K562 (cell line): Measurements from ENCODE around the gene PDRG1.

Experiments used
- GABPA ChIP-seq: fragments of 200-800 bp; sonication (Bioruptor generic); conservative IDR thresholded peaks from 2 replicates; pipeline ENCODE4 v1.6.1; 2016; ENCODE audit warnings: low read depth, missing genetic modification characterization, missing compliant biosample characterization
- NFIC ChIP-seq: fragments of 450-650 bp; IDR thresholded peaks from 2 replicates; pipeline ENCODE4 v1.6.1; 2017; ENCODE audit warnings: mild to moderate bottlenecking, inconsistent platforms
- NR2F6 ChIP-seq: fragments of 450-650 bp; formaldehyde crosslinking; IDR thresholded peaks from 2 replicates; pipeline ENCODE4 v1.4.0; 2020; ENCODE audit warnings: mild to moderate bottlenecking
- POLR2A ChIP-seq: fragments of 450-650 bp; conservative IDR thresholded peaks from 2 replicates; pipeline ENCODE4 v1.6.1; 2016
- RHOXF2B ChIP-seq: fragments of 250-450 bp; sonication (Bioruptor Pico); conservative IDR thresholded peaks from 2 replicates; pipeline ENCODE4 v1.5.1; 2021
- SMARCC2 ChIP-seq: fragments of 450-650 bp; IDR thresholded peaks from 2 replicates; pipeline ENCODE4 v1.6.1; 2017; ENCODE audit warnings: antibody characterized with exemption, moderate library complexity, mild to moderate bottlenecking, low read depth
- TAF1 ChIP-seq: IDR thresholded peaks from 2 replicates; pipeline ENCODE4 v1.6.1; 2011; ENCODE audit warnings: mild to moderate bottlenecking, low read length, moderate library complexity; ENCODE audit not compliant: insufficient read depth, control insufficient read depth, severe bottlenecking; ENCODE audit errors: extremely low read depth
- YBX1 ChIP-seq: fragments of 450-650 bp; IDR thresholded peaks from 2 replicates; pipeline ENCODE4 v1.7.1; 2016; ENCODE audit warnings: mild to moderate bottlenecking
- ZNF766 ChIP-seq: fragments of 200-800 bp; sonication (Bioruptor generic); conservative IDR thresholded peaks from 2 replicates; pipeline ENCODE4 v1.6.1; 2016; ENCODE audit warnings: missing genetic modification characterization, missing compliant biosample characterization
- TF ChIP-seq, protein P1 (sequence below), 3 experiments: IDR thresholded peaks in 2 of 3; conservative IDR thresholded peaks in 1 of 3; 2 replicates each; pipeline ENCODE4 v1.5.1; 2011 to 2012; ENCODE audit warnings: low read length in 3 of 3, mild to moderate bottlenecking in 3 of 3, control low read depth in 2 of 3, improper control_type of control experiment in 1 of 3, inconsistent platforms in 1 of 3, low read depth in 1 of 3, mixed read lengths in 1 of 3, moderate library complexity in 1 of 3; ENCODE audit not compliant: insufficient read depth in 2 of 3
- TF ChIP-seq, protein P2 (sequence below): fragments of 250-450 bp; sonication (Bioruptor Pico); IDR thresholded peaks from 2 replicates; pipeline ENCODE4 v1.4.0; 2020; ENCODE audit warnings: mild to moderate bottlenecking
- TF ChIP-seq, protein P3 (sequence below), 2 experiments: fragments of 450-650 bp; IDR thresholded peaks; 2 replicates each; pipeline ENCODE4 v1.6.1; 2016; ENCODE audit warnings: mild to moderate bottlenecking in 2 of 2, borderline replicate concordance in 1 of 2, low read depth in 1 of 2, moderate library complexity in 1 of 2

DNA sequence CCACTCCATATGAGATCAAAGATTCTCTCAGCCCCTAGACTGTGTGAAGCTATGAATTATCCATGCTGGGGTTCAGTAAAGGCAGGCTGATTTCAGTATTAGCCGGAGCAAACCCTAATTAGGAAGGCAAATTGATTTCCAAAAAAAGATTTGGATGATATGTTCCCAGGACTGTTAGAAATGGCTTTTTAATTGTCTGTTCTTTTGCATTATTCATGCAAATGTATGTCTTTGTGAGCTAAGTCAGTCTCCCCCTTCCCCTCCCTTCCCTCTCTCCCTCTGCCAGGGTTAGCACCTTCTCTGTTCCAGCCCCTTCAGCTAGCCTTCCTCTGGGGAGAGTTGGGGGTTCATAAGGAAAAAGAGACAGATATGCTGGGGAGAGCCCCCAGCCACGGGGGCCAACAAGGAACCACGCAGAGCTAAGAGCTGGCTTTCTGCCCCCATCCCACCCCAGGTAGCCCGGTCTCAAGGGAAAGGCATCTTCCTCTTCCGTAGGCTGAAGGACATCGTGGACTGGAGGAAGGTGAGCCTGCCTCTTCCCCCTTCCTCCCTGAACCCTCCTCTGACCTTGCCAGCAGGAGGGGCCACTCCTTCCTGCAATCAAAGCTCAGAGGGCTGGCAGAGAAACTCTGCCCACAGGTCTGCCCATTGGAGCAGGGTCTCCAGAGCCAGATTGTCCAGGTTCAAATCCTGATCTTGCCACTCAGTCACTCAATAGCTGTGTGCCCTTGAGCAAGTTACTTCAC lies 32.3 kb downstream of the PDRG1 start:
- TF ChIP-seq, protein P1, sequence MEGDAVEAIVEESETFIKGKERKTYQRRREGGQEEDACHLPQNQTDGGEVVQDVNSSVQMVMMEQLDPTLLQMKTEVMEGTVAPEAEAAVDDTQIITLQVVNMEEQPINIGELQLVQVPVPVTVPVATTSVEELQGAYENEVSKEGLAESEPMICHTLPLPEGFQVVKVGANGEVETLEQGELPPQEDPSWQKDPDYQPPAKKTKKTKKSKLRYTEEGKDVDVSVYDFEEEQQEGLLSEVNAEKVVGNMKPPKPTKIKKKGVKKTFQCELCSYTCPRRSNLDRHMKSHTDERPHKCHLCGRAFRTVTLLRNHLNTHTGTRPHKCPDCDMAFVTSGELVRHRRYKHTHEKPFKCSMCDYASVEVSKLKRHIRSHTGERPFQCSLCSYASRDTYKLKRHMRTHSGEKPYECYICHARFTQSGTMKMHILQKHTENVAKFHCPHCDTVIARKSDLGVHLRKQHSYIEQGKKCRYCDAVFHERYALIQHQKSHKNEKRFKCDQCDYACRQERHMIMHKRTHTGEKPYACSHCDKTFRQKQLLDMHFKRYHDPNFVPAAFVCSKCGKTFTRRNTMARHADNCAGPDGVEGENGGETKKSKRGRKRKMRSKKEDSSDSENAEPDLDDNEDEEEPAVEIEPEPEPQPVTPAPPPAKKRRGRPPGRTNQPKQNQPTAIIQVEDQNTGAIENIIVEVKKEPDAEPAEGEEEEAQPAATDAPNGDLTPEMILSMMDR (IDR thresholded peaks at IDR 0.05 in 2 of 3, conservative IDR thresholded peaks at IDR 0.05 in 1 of 3; ENCODE audit: insufficient read depth in 2 of 3, low read depth in 1 of 3, low read length in 3 of 3), result no peak
- no peak for TF ChIP-seq ZNF766 (CRISPR knock-in tag)
- TF ChIP-seq, protein P2, sequence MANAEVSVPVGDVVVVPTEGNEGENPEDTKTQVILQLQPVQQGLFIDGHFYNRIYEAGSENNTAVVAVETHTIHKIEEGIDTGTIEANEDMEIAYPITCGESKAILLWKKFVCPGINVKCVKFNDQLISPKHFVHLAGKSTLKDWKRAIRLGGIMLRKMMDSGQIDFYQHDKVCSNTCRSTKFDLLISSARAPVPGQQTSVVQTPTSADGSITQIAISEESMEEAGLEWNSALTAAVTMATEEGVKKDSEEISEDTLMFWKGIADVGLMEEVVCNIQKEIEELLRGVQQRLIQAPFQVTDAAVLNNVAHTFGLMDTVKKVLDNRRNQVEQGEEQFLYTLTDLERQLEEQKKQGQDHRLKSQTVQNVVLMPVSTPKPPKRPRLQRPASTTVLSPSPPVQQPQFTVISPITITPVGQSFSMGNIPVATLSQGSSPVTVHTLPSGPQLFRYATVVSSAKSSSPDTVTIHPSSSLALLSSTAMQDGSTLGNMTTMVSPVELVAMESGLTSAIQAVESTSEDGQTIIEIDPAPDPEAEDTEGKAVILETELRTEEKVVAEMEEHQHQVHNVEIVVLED (CRISPR knock-in tag), result no peak
- no peak for TF ChIP-seq POLR2A
- TF ChIP-seq, protein P3, sequence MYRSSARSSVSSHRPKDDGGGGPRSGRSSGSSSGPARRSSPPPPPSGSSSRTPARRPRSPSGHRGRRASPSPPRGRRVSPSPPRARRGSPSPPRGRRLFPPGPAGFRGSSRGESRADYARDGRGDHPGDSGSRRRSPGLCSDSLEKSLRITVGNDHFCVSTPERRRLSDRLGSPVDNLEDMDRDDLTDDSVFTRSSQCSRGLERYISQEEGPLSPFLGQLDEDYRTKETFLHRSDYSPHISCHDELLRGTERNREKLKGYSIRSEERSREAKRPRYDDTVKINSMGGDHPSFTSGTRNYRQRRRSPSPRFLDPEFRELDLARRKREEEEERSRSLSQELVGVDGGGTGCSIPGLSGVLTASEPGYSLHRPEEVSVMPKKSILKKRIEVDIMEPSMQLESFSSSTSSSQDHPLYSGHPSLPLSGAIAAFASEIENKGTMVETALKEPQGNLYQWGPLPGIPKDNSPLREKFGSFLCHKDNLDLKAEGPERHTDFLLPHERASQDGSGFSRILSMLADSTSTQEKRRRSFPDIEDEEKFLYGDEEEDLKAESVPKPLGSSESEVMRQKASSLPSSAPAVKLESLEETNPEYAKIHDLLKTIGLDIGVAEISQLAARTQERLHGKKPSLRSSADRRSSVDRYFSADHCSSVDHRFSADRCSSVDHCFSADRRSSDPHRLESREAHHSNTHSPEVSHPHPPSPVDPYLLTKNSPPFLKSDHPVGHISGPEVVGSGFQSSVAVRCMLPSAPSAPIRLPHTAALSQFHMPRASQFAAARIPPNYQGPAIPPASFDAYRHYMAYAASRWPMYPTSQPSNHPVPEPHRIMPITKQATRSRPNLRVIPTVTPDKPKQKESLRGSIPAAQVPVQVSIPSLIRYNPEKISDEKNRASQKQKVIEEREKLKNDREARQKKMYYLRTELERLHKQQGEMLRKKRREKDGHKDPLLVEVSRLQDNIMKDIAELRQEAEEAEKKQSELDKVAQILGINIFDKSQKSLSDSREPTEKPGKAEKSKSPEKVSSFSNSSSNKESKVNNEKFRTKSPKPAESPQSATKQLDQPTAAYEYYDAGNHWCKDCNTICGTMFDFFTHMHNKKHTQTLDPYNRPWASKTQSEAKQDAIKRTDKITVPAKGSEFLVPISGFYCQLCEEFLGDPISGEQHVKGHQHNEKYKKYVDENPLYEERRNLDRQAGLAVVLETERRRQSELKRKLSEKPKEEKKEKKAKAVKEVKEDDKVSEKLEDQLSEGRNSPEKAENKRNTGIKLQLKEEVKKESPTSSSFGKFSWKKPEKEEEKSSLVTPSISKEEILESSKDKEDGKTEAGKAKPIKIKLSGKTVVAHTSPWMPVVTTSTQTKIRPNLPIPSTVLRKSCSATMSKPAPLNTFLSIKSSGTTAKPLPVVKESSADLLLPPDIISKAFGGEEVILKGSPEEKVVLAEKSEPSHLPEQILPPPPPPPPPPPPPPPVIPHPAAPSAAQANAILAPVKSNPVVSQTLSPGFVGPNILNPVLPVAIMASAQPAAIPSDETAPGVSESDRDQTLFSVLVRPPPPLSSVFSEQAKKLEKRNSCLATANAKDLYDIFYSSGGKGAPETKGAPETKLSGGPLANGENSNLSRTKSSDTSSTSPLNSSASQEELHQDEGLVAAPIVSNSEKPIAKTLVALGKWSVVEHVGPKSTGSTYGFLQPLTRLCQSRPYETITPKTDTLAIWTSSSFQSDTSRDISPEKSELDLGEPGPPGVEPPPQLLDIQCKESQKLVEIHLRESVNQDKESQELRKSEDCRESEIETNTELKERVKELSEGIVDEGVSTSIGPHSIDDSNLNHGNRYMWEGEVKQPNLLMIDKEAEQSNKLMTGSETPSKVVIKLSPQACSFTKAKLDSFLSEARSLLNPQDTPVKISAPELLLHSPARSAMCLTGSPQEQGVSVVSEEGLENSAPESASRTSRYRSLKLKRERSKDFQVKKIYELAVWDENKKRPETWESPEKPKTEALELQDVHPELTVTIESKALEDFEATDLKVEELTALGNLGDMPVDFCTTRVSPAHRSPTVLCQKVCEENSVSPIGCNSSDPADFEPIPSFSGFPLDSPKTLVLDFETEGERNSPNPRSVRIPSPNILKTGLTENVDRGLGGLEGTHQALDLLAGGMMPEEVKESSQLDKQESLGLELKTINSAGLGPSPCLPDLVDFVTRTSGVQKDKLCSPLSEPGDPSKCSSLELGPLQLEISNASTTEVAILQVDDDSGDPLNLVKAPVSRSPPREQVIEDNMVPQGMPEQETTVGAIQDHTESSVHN (IDR thresholded peaks at IDR 0.05; ENCODE audit: borderline replicate concordance in 1 of 2, low read depth in 1 of 2), result no peak
- TF ChIP-seq NR2F6, result no peak
- no peak for TF ChIP-seq NFIC
- TF ChIP-seq RHOXF2B, result no peak
- no peak for TF ChIP-seq YBX1
- TF ChIP-seq TAF1, result no peak
- TF ChIP-seq SMARCC2, result no peak
- TF ChIP-seq GABPA, result no peak
